ENCODE results near the gene ERCC3.

DNA sequence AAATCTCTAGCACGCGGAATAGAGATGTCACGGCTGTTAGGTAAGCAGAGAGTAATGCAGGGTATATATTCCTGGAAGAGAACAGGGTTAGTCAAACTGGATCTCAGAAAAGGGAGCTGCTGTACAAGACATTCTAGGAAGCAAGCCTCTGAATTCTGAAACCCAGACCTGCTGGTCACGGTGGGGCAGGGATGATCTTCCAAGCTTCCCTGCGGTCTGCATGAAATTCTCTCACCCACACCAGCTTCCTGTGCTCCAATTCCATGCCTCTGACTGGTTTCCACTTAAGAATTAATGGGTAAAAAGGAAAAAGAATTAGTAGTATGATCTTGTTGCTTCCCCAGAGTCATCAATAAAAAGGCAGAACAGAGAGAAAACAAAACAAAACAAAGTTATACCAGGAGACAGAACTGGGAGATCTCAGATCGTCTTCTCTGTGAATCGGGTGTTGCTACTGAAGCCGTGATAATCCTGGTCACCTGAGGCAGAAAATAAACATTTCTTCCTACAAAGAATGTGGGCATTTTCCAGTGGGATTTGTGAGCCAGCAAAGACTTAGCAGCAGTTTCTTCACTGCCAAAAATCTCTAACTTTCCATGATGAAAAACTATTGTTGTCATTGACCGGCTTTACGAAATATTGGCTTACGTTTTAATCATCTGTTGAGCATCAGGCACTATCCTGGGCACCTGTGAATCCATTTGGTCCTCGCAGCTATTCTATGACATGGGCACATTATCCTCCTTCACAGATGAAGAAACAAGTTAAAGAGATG, 68.6 kb downstream of the ERCC3 start:
- TF ChIP-seq, protein P1, sequence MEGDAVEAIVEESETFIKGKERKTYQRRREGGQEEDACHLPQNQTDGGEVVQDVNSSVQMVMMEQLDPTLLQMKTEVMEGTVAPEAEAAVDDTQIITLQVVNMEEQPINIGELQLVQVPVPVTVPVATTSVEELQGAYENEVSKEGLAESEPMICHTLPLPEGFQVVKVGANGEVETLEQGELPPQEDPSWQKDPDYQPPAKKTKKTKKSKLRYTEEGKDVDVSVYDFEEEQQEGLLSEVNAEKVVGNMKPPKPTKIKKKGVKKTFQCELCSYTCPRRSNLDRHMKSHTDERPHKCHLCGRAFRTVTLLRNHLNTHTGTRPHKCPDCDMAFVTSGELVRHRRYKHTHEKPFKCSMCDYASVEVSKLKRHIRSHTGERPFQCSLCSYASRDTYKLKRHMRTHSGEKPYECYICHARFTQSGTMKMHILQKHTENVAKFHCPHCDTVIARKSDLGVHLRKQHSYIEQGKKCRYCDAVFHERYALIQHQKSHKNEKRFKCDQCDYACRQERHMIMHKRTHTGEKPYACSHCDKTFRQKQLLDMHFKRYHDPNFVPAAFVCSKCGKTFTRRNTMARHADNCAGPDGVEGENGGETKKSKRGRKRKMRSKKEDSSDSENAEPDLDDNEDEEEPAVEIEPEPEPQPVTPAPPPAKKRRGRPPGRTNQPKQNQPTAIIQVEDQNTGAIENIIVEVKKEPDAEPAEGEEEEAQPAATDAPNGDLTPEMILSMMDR (IDR thresholded peaks at IDR 0.05 in 2 of 3, conservative IDR thresholded peaks at IDR 0.05 in 1 of 3; ENCODE audit: borderline replicate concordance in 1 of 3, insufficient read depth in 1 of 3, low read depth in 2 of 3, low read length in 2 of 3) = no peak
- TF ChIP-seq YY1 (IDR thresholded peaks at IDR 0.05; ENCODE audit: extremely low read depth, insufficient replicate concordance, low read depth, low read length) (no peak), CEBPB (IDR thresholded peaks at IDR 0.05; ENCODE audit: low read depth) (no peak), EZH2phosphoT487 (IDR thresholded peaks at IDR 0.05; ENCODE audit: borderline replicate concordance) (no peak), SRF (IDR thresholded peaks at IDR 0.05; ENCODE audit: low read depth) (no peak), POLR2A (IDR thresholded peaks at IDR 0.05; ENCODE audit: borderline replicate concordance, extremely low read depth, insufficient read depth, insufficient read length) (no peak), ZFX (IDR thresholded peaks at IDR 0.05) (no peak), EZH2 (IDR thresholded peaks at IDR 0.05) (no peak)
- TF ChIP-seq, protein P2, sequence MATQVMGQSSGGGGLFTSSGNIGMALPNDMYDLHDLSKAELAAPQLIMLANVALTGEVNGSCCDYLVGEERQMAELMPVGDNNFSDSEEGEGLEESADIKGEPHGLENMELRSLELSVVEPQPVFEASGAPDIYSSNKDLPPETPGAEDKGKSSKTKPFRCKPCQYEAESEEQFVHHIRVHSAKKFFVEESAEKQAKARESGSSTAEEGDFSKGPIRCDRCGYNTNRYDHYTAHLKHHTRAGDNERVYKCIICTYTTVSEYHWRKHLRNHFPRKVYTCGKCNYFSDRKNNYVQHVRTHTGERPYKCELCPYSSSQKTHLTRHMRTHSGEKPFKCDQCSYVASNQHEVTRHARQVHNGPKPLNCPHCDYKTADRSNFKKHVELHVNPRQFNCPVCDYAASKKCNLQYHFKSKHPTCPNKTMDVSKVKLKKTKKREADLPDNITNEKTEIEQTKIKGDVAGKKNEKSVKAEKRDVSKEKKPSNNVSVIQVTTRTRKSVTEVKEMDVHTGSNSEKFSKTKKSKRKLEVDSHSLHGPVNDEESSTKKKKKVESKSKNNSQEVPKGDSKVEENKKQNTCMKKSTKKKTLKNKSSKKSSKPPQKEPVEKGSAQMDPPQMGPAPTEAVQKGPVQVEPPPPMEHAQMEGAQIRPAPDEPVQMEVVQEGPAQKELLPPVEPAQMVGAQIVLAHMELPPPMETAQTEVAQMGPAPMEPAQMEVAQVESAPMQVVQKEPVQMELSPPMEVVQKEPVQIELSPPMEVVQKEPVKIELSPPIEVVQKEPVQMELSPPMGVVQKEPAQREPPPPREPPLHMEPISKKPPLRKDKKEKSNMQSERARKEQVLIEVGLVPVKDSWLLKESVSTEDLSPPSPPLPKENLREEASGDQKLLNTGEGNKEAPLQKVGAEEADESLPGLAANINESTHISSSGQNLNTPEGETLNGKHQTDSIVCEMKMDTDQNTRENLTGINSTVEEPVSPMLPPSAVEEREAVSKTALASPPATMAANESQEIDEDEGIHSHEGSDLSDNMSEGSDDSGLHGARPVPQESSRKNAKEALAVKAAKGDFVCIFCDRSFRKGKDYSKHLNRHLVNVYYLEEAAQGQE (IDR thresholded peaks at IDR 0.05; ENCODE audit: low read depth) = no peak
